Activated CD8-positive, alpha-beta memory T cell treated with anti-CD3 and anti-CD28 coated beads, Interleukin-2, amount 10 ng/mL, durations not matched to agents 7 days and 5 days (primary cell): Measurements from ENCODE around the gene HOXA5. TPM values are rescaled to one million over a fixed set of nuclear protein-coding genes. Genes with fewer than 3 reads are reported as not detected.

Experiments used
- ATAC-seq: fragments of 150-1000 bp; cut with Tn5 transposase; one replicate; pipeline ENCODE4 v1.10.0; 2021; ENCODE audit warnings: moderate library complexity
- CTCF ChIA-PET: fragments of 350-600 bp; sonication (Branson Sonifier 250); formaldehyde crosslinking; loops from one replicate; lab custom pipeline; 2021; ENCODE audit warnings: antibody characterized with exemption; lab: Charles Lee
- DNase-seq: peaks from one replicate; pipeline ENCODE4 v3.0.0-alpha.2; 2020
- H3K27ac Mint-ChIP-seq: one replicate; pipeline ENCODE4 v1.8.0; 2021; ENCODE audit warnings: mild to moderate bottlenecking, mixed read lengths
- H3K27me3 Mint-ChIP-seq: one replicate; pipeline ENCODE4 v1.8.0; 2021; ENCODE audit warnings: mixed read lengths
- H3K36me3 Mint-ChIP-seq: one replicate; pipeline ENCODE4 v1.8.0; 2021; ENCODE audit warnings: mild to moderate bottlenecking, mixed read lengths
- H3K4me1 Mint-ChIP-seq: one replicate; pipeline ENCODE4 v1.8.0; 2021; ENCODE audit warnings: mixed read lengths
- H3K4me3 Mint-ChIP-seq: one replicate; pipeline ENCODE4 v1.8.0; 2021; ENCODE audit warnings: mild to moderate bottlenecking, moderate library complexity, mixed read lengths
- H3K9me3 Mint-ChIP-seq: one replicate; pipeline ENCODE4 v1.8.0; 2022; ENCODE audit warnings: low read depth, mixed read lengths
- total RNA-seq, 2 experiments: library from RNA; stranded (reverse); gene quantifications; one replicate each; pipeline ENCODE4 v1.2.3, GENCODE V29; 2021

HOXA5 gene
- total RNA-seq, 2 experiments from 2014 or later: not detected

DNA sequence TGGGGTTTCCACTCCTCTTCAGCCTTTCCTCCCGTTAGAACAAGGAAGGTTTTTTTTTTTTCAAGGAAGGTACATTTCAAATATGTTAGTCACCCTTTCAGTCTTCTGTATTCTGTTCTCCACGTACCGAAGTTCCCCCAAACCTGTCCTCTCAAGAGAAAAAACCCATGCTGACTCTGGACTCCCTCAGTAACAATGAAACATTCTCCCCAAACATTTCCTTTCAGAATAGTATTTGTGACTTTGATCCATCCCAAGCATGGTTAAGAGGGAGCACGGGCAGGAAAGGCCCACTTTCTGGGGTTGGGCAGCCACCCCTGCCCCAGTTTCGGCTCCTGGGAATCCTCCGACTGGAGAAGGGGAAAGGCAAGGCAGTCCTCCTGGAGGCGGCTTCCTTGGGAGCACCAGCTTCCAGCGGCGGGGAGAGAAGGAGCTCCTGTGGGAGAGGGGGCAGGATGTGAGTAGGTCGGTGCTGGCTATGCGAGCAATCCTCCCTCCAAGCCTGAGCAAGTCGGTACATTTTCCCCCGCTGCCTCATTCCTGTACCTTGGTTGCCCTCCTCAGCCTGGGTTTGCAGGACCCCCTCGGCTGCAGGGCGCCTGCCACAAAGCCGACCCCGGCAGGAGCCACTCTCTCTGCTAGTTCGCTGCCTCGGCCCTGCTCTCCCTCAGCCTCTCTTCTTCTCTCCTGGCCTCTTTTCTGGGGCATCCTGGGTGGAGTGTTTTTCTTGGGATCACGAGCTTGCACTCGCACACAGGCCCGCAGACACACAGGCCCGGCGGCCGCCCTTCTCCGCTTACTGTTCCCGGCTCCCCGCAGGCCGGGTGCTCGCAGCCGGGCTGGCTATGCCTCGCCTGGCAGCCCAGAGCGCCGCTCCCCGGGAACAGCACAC is 45.5 kb downstream of the HOXA5 start:
- no peak for ATAC-seq
- peaks cover 6% of the 10 kb centered on the region for H3K36me3 Mint-ChIP-seq
- no peak overlapping the region for H3K27ac Mint-ChIP-seq
- H3K4me3 Mint-ChIP-seq: peak overlapping the region; percentile 78
- CTCF ChIA-PET: interaction anchor here (1.7 kb wide), 1 partner anchor 32 kb away, joined by 5 read pairs; the partner anchor contains the start of gene HOXA4
- peaks cover 85% of the 10 kb centered on the region for H3K27me3 Mint-ChIP-seq
- DNase-seq: no peak
- peaks cover 22% of the 10 kb centered on the region for H3K4me1 Mint-ChIP-seq
- H3K9me3 Mint-ChIP-seq: no peaks in the 10 kb centered on the region

GRCh38 chr7:27096768-27097514 is 46.5 kb downstream of the HOXA5 start:
- Mint-ChIP-seq H3K9me3 (no peaks in the 10 kb centered on the region), H3K4me3 (peak overlapping the region; percentile 78), H3K36me3 (peaks cover 6% of the 10 kb centered on the region), H3K4me1 (peaks cover 16% of the 10 kb centered on the region), H3K27me3 (peaks cover 87% of the 10 kb centered on the region), H3K27ac (no peak overlapping the region)
- CTCF ChIA-PET: interaction anchor here (0.7 to 1.7 kb wide), 6 partner anchors 9 to 415 kb away, joined by 3 to 5 read pairs (median 3); partner anchors contain the start of genes HOXA4 and HOXA5
- ATAC-seq (no peak), DNase-seq (no peak)

DNA sequence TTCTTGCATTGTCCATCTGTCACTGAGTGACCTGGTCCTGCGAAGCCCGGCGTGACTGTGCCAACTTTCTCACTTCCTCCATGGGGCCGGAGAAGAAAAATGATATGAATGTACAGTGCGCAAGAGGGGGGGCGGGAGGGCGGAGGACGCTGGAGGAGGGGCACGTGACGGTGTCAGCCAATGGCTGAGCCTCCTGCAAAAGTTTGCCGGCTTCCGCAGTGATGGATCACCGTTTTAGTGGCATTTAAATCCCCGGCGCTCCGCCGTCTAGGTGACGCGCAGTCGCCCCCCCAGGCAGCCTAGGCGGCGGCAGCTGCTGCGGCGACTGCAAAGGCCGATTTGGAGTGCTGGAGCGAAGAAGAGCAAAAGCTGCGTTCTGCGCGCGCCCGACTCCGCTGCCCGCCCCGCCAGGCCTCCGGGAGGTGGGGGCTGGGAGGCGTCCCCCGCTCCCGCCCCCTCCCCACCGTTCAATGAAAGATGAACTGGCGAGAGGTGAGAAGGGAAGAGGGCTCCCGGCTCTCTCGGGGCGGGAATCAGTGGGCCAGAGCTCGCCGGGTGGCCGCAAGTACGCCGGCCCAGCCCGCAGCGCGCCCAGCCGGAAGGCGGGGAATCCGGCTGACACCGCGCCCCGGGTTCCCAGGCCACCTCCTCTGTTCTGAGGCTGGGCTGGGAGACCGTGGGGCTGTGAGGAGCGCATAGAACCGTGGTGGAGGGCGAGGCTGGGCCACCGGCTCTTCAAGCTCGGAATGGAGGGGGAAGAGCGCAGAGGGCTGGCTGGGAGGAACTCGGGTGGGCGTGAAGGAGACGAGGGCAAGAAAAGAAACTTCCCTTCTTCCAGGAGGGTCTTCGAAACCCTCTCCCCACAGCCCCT is 47.3 kb downstream of the HOXA5 start, which contains the start of gene HOXA1:
Gene HOXA1 (minus strand): TSS at position 104 of the 871 bp plus-strand sequence. CDS start 88 bp downstream, at position 16.
- H3K4me3 Mint-ChIP-seq: peak within 1 kb of the TSS; percentile 78
- H3K27ac Mint-ChIP-seq: peak within 1 kb of the TSS; percentile 72
- H3K9me3 Mint-ChIP-seq: no peaks in the 10 kb centered on the region
- CTCF ChIA-PET: interaction anchor here (0.7 to 1.7 kb wide), 6 partner anchors 9 to 415 kb away, joined by 3 to 5 read pairs (median 3); partner anchors contain the start of genes HOXA4 and HOXA5
- ATAC-seq (peak; percentile 93), DNase-seq (peak; percentile 87)
- H3K27me3 Mint-ChIP-seq: peaks cover 87% of the 10 kb centered on the region
- peaks cover 12% of the 10 kb centered on the region for H3K4me1 Mint-ChIP-seq
- H3K36me3 Mint-ChIP-seq: peaks cover 6% of the 10 kb centered on the region

DNA sequence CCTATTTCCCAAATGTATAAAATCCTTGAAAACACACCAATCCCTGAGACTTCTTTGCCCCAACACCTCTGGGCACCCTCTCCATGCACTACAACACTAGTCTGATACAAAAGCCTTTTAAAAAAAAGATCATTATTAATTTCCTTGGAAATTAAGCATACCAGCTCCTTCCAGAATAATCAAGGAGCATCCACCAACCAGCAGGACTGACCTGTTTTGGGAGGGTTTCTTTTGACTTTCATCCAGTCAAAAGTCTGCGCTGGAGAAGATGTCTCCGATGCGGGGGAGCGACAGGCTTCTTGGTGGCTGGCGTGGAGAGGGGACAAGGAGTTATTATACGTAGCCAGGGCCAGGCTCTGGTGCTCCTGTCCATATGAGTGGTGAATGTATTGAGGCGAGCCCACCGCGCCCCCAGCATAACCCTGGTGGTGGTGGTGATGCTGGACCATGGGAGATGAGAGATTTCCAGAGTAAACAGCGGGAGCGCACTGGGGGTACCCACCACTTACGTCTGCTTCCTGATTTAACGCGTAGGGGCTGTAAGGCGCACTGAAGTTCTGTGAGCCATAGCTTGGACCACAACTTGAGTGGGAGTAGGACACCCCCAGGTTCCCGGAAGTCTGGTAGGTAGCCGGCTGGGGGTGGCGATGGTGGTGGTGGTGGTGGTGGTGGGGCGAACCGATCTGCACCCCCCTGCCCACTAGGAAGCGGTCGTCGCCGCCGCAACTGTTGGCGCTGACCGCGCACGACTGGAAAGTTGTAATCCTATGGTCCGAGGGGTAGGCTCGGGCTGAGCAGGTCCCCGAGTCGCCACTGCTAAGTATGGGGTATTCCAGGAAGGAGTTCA is 48.2 kb downstream of the HOXA5 start:
- H3K4me3 Mint-ChIP-seq: peak overlapping the region; percentile 78
- peaks cover 87% of the 10 kb centered on the region for H3K27me3 Mint-ChIP-seq
- ATAC-seq (peak; percentile 17), DNase-seq (peak; percentile 43)
- peak overlapping the region; percentile 65 for H3K27ac Mint-ChIP-seq
- peaks cover 12% of the 10 kb centered on the region for H3K4me1 Mint-ChIP-seq
- H3K36me3 Mint-ChIP-seq: peaks cover 6% of the 10 kb centered on the region
- no peaks in the 10 kb centered on the region for H3K9me3 Mint-ChIP-seq
- CTCF ChIA-PET: interaction anchor here (1.2 to 1.4 kb wide), 2 partner anchors 66 to 414 kb away, joined by 3 to 4 read pairs; no protein-coding TSS in a partner anchor

GRCh38 chr7:27094304-27095049 is 49.0 kb downstream of the HOXA5 start:
- Mint-ChIP-seq H3K27ac (no peak overlapping the region), H3K36me3 (peaks cover 6% of the 10 kb centered on the region), H3K4me3 (peak overlapping the region; percentile 78), H3K4me1 (peaks cover 12% of the 10 kb centered on the region), H3K9me3 (no peaks in the 10 kb centered on the region), H3K27me3 (peaks cover 87% of the 10 kb centered on the region)
- no peak for DNase-seq
- CTCF ChIA-PET: interaction anchor here (1.4 kb wide), 1 partner anchor 67 kb away, joined by 4 read pairs; no protein-coding TSS in a partner anchor
- ATAC-seq: no peak

DNA sequence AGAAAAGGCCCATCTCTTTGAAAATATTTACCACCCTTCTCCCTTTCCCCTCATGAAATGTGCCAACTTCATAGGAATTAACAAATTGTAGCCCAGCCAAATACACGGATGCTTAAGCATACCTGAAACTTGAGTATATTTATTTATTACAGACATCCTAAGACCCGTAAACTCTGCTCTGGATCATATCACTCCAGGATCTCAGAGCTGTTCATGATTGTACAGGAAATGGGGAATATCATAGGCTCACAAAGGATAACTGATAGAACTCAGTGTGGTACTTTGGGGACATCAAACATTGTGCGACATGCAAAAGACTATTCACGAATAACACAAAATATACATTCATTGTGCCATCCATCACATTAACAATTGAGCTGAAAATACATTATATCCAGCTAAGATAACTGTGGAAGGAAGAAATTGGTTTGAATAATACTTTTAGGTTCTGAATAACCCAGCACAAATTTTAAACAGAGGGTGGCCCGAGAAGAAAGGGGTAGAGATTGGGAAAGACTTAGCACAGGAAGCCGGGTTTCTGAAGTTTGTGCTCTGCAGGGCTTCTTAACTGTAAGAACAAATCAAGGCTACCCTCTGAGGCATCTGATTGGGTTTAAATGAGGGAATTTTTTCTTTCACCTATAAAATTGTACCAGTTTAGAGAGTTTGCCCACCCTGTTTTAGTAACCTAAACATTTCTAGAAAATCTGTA is 50.1 kb downstream of the HOXA5 start:
- no peak for ATAC-seq
- CTCF ChIA-PET: no interaction called here

GRCh38 chr7:27092819-27093110 is 50.7 kb downstream of the HOXA5 start:
- Mint-ChIP-seq H3K4me1 (peaks cover 17% of the 10 kb centered on the region), H3K27me3 (peaks cover 87% of the 10 kb centered on the region), H3K36me3 (peaks cover 8% of the 10 kb centered on the region), H3K9me3 (no peaks in the 10 kb centered on the region), H3K4me3 (no peak overlapping the region), H3K27ac (no peak overlapping the region)
- ATAC-seq (no peak), DNase-seq (no peak)
- CTCF ChIA-PET: no interaction called here

More for the DNA sequence above, 50.1 kb downstream of the HOXA5 start:
- no peak for DNase-seq
- H3K4me3 Mint-ChIP-seq: no peak overlapping the region
- peaks cover 15% of the 10 kb centered on the region for H3K4me1 Mint-ChIP-seq
- H3K27me3 Mint-ChIP-seq: peaks cover 87% of the 10 kb centered on the region
- H3K27ac Mint-ChIP-seq: no peak overlapping the region
- peaks cover 8% of the 10 kb centered on the region for H3K36me3 Mint-ChIP-seq
- H3K9me3 Mint-ChIP-seq: no peaks in the 10 kb centered on the region

- Mint-ChIP-seq H3K4me1 (peaks cover 17% of the 10 kb centered on the region), H3K36me3 (peaks cover 9% of the 10 kb centered on the region), H3K27ac (no peak overlapping the region), H3K27me3 (peaks cover 87% of the 10 kb centered on the region), H3K9me3 (no peaks in the 10 kb centered on the region), H3K4me3 (no peak overlapping the region)
- CTCF ChIA-PET: interaction anchor here (0.5 kb wide), 1 partner anchor 145 kb away, joined by 3 read pairs; no protein-coding TSS in a partner anchor
- no peak for DNase-seq
- ATAC-seq: no peak
These were observed 51.3 kb downstream of the HOXA5 start for GRCh38 chr7:27091941-27092818.

- CTCF ChIA-PET: no interaction called here
- Mint-ChIP-seq H3K4me3 (no peak overlapping the region), H3K27me3 (peaks cover 88% of the 10 kb centered on the region), H3K27ac (no peak overlapping the region), H3K36me3 (peaks cover 8% of the 10 kb centered on the region), H3K4me1 (peaks cover 15% of the 10 kb centered on the region), H3K9me3 (no peaks in the 10 kb centered on the region)
- DNase-seq (no peak), ATAC-seq (no peak)
These were observed 52.4 kb downstream of the HOXA5 start for GRCh38 chr7:27091105-27091504.
